Keratinocyte (primary cell): ENCODE results near the gene TP53BP2. TPM values are rescaled to one million over a fixed set of nuclear protein-coding genes. Genes with fewer than 3 reads are reported as not detected.

ENCODE experiments used
- DNase-seq: peaks from one replicate; pipeline ENCODE4 v3.0.0-alpha.2; 2011; ENCODE audit warnings: low read depth, missing footprints, low spot score
- FAIRE-seq: peaks from 2 replicates; lab custom pipeline; 2011; peaks lifted over from hg19 to GRCh38; lab: Jason Lieb, UNC
- H2AFZ ChIP-seq: 2 replicates; pipeline ENCODE4 v1.6.0; 2012; ENCODE audit warnings: low read length, control low read depth, inconsistent platforms; ENCODE audit not compliant: control insufficient read depth
- H3K27ac ChIP-seq: 2 replicates; pipeline ENCODE4 v1.5.1; 2011; ENCODE audit warnings: low read length; ENCODE audit not compliant: control insufficient read depth, insufficient read depth
- H3K27me3 ChIP-seq: 3 replicates; pipeline ENCODE4 v1.6.0; 2011; ENCODE audit warnings: low read length; ENCODE audit not compliant: control insufficient read depth, insufficient read depth; ENCODE audit errors: extremely low read depth
- H3K36me3 ChIP-seq, 2 experiments: 2 replicates in 1 of 2; 3 replicates in 1 of 2; pipeline ENCODE4 v1.5.1; 2011; ENCODE audit warnings: low read length in 2 of 2, mild to moderate bottlenecking in 1 of 2; ENCODE audit not compliant: control insufficient read depth in 2 of 2, insufficient read depth in 2 of 2; ENCODE audit errors: extremely low read depth in 1 of 2
- H3K4me1 ChIP-seq: 3 replicates; pipeline ENCODE4 v1.5.1; 2011; ENCODE audit warnings: low read length; ENCODE audit not compliant: control insufficient read depth, insufficient read depth; ENCODE audit errors: extremely low read depth
- H3K4me2 ChIP-seq: 3 replicates; pipeline ENCODE4 v1.6.0; 2011; ENCODE audit warnings: low read depth, low read length; ENCODE audit not compliant: control insufficient read depth, insufficient read depth; ENCODE audit errors: extremely low read depth
- H3K4me3 ChIP-seq, 3 experiments: fragments of 200-600 bp in 1 of 3; sonication (generic) in 1 of 3; 2 replicates in 2 of 3; 3 replicates in 1 of 3; pipeline ENCODE4 v1.5.1; 2011 to 2016; ENCODE audit warnings: low read length in 3 of 3, mild to moderate bottlenecking in 3 of 3, control low read depth in 2 of 3, inconsistent platforms in 1 of 3, low read depth in 1 of 3, mixed read lengths in 1 of 3, mixed run types in 1 of 3, moderate library complexity in 1 of 3; ENCODE audit not compliant: control insufficient read depth in 2 of 3, insufficient read depth in 2 of 3; ENCODE audit errors: extremely low read depth in 1 of 3
- H3K79me2 ChIP-seq: 2 replicates; pipeline ENCODE4 v1.6.0; 2012; ENCODE audit warnings: low read length; ENCODE audit not compliant: control insufficient read depth, insufficient read depth
- H3K9ac ChIP-seq: 3 replicates; pipeline ENCODE4 v1.6.0; 2011; ENCODE audit warnings: low read length; ENCODE audit not compliant: control insufficient read depth, insufficient read depth; ENCODE audit errors: extremely low read depth
- H3K9me1 ChIP-seq: 3 replicates; pipeline ENCODE4 v1.6.0; 2011; ENCODE audit warnings: low read length; ENCODE audit not compliant: control insufficient read depth, insufficient read depth; ENCODE audit errors: extremely low read depth
- H3K9me3 ChIP-seq: 2 replicates; pipeline ENCODE4 v1.5.1; 2012; ENCODE audit warnings: low read depth, low read length; ENCODE audit not compliant: control insufficient read depth
- H4K20me1 ChIP-seq: 3 replicates; pipeline ENCODE4 v1.6.0; 2011; ENCODE audit warnings: low read length; ENCODE audit not compliant: control insufficient read depth, insufficient read depth; ENCODE audit errors: extremely low read depth
- EZH2 ChIP-seq: IDR thresholded peaks from one replicate; pipeline ENCODE4 v1.6.1; 2012; ENCODE audit warnings: inconsistent platforms, mild to moderate bottlenecking, low read length, moderate library complexity
- dilution Hi-C: fragments of 300-500 bp; cut with MboI; formaldehyde crosslinking; loops from one replicate; pipeline ENCODE4 v1.7.0; 2020; ENCODE audit warnings: low sequenced_read_pairs; ENCODE audit not compliant: extremely low pct_ligation_motif_present
- polyA plus RNA-seq, 5 experiments: library from polyadenylated mRNA; depleted of rRNA in 3 of 5; stranded (reverse) in 3 of 5; stranded (forward) in 1 of 5; unstranded in 1 of 5; fragments of >200 nt; gene quantifications; 1 replicate in 1 of 5; 2 replicates in 3 of 5; 3 replicates in 1 of 5; pipeline versions ENCODE4 v1.2.1 to v1.2.3, GENCODE V29; 2011 to 2012; ENCODE audit warnings: missing spikeins in 2 of 5, low read depth in 1 of 5, low replicate concordance in 1 of 5
- TF ChIP-seq, protein P1 (sequence below), 3 experiments: IDR thresholded peaks in 1 of 3; conservative IDR thresholded peaks in 1 of 3; optimal IDR thresholded peaks in 1 of 3; 2 replicates in 2 of 3; 3 replicates in 1 of 3; pipeline versions ENCODE3 to v1.5.1; 2011; ENCODE audit warnings: low read length in 3 of 3, mild to moderate bottlenecking in 3 of 3, moderate library complexity in 2 of 3, control low read depth in 1 of 3, inconsistent platforms in 1 of 3; ENCODE audit not compliant: insufficient read depth in 2 of 3; ENCODE audit errors: extremely low read depth in 1 of 3

The TP53BP2 gene
- polyA plus RNA-seq, 1 donor (not counting 4 experiments of a cell fraction or from before 2014, with no cell fraction given), result 22.5 TPM

DNA sequence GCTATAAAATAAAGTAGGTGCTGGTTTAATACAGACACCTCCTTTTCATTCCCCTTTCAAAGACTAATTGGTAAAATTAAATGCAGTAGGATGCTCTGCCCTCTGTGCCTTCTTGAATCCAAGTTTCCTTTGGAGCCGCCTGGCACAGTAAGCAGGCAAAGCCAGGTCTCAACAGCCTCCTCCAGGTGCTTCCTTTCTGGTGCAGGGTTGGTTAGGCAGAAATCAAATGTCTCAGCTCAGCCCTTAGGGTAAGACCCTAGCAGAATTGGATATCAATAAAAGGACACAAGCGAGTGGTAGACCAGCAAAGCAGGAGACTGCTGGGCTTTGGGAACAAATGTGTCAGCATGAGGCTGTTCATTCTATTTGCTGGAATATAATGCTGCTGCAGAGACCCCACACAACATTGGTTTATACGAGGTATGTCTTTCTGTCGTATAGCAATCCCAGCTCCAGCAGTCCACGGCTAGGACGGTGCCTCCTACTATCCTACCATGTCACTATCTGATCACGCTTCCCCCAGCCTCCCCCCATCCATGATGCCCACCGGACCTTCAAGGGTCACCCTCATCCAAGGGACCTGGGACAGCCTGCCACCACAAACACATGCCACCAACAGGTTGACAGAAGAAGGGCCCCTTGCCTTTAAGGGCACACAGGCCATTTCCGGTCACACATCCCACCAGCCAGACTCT is 75.0 kb downstream of the TP53BP2 start:
- Histone ChIP-seq H3K9me3 (no peaks in the 10 kb centered on the region), H3K36me3 (peaks cover 32 to 50% of the 10 kb centered on the region in 2 experiments), H3K27ac (peak overlapping the region; percentile 81), H3K79me2 (peaks cover 6% of the 10 kb centered on the region), H3K4me2 (peak overlapping the region; percentile 57), H3K27me3 (no peaks in the 10 kb centered on the region), H3K9ac (peak overlapping the region; percentile 45), H3K9me1 (no peaks in the 10 kb centered on the region), H4K20me1 (no peaks in the 10 kb centered on the region), H3K4me1 (peaks cover 55% of the 10 kb centered on the region), H2AFZ (no peak overlapping the region), H3K4me3 (no peak overlapping the region)
- dilution Hi-C loops, result no loop called here
- DNase-seq, result no peak
- TF ChIP-seq EZH2, result no peak
- TF ChIP-seq, protein P1, sequence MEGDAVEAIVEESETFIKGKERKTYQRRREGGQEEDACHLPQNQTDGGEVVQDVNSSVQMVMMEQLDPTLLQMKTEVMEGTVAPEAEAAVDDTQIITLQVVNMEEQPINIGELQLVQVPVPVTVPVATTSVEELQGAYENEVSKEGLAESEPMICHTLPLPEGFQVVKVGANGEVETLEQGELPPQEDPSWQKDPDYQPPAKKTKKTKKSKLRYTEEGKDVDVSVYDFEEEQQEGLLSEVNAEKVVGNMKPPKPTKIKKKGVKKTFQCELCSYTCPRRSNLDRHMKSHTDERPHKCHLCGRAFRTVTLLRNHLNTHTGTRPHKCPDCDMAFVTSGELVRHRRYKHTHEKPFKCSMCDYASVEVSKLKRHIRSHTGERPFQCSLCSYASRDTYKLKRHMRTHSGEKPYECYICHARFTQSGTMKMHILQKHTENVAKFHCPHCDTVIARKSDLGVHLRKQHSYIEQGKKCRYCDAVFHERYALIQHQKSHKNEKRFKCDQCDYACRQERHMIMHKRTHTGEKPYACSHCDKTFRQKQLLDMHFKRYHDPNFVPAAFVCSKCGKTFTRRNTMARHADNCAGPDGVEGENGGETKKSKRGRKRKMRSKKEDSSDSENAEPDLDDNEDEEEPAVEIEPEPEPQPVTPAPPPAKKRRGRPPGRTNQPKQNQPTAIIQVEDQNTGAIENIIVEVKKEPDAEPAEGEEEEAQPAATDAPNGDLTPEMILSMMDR (optimal IDR thresholded peaks at IDR 0.05 in 1 of 3, IDR thresholded peaks at IDR 0.05 in 1 of 3, conservative IDR thresholded peaks at IDR 0.05 in 1 of 3; ENCODE audit: extremely low read depth in 1 of 3, insufficient read depth in 2 of 3, low read length in 3 of 3), result no peak
- no peak for FAIRE-seq

DNA sequence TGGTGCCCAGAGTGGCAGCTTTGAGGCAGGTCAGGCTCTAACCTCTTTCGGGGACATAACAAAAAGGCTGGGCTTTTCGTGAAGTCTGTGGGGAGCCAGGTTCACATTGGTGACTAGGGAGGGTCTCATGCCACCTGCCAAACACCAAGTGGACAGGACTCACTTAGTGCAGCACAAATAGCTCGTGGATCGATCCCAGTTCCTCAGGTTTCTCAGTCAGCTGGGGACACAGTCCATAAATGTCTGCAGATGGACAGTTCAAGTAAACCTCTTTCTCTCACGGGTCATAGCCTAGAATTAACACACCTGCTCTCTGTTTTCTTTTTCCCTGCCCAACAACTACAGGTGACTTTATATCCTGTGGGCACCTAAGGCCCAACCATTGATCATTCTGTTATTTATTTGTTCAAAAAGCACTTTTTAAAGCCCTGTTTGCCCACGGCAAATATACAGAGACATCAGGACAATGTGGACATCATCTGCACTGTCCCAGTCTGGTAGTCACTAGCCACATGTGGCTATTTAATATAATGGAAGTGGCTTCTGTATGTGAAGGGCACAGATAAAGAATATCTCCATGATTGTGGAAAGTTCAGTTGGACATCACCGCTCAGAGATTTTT is 79.9 kb downstream of the TP53BP2 start:
- dilution Hi-C loops, result no loop called here
- no peaks in the 10 kb centered on the region for H4K20me1 ChIP-seq
- H3K27me3 ChIP-seq, result no peaks in the 10 kb centered on the region
- H3K9ac ChIP-seq, result no peak overlapping the region
- no peak overlapping the region for H3K4me2 ChIP-seq
- H3K9me3 ChIP-seq, result no peaks in the 10 kb centered on the region
- peaks cover 15% of the 10 kb centered on the region for H3K79me2 ChIP-seq
- TF ChIP-seq EZH2, result no peak
- TF ChIP-seq, protein P1 (optimal IDR thresholded peaks at IDR 0.05 in 1 of 3, IDR thresholded peaks at IDR 0.05 in 1 of 3, conservative IDR thresholded peaks at IDR 0.05 in 1 of 3; ENCODE audit: extremely low read depth in 1 of 3, insufficient read depth in 2 of 3, low read length in 3 of 3), result no peak
- no peak for DNase-seq
- H3K9me1 ChIP-seq, result no peaks in the 10 kb centered on the region
- no peak for FAIRE-seq
- no peak overlapping the region for H3K4me3 ChIP-seq
- peaks cover 14% of the 10 kb centered on the region for H3K4me1 ChIP-seq
- H3K27ac ChIP-seq, result no peak overlapping the region
- peaks cover 54 to 57% of the 10 kb centered on the region in 2 experiments for H3K36me3 ChIP-seq
- no peak overlapping the region for H2AFZ ChIP-seq
